GM18505 (cell line): ENCODE data around the gene PASK.
A peak's percentile ranks its signal among the peaks of the same experiment; 100 is the strongest.

Experiments used
- ATAC-seq: cut with Tn5 transposase; IDR thresholded peaks from one replicate; pipeline ENCODE4 v1.9.1; 2021; ENCODE audit not compliant: unreplicated experiment
- POLR2A ChIP-seq: IDR thresholded peaks from 4 replicates; pipeline ENCODE4 v1.6.1; 2011; ENCODE audit warnings: borderline replicate concordance; ENCODE audit not compliant: insufficient read depth, insufficient read length; ENCODE audit errors: extremely low read depth

The PASK gene

DNA sequence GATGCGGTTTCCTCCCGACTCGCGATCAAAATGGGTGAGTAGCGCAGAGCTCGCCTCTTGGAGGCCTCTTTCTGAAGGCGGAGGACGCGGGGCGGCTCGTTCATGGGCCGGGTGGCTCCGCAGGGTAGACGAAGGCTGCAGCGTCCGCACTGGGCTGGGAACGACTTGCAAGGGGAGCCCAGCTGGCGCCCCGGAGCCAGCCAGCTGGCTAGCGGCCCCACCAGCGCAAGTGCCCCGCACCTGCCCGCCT is 328 bp upstream of the PASK start:
- peak; percentile 2 for TF ChIP-seq POLR2A
- peak; percentile 22 for ATAC-seq

DNA sequence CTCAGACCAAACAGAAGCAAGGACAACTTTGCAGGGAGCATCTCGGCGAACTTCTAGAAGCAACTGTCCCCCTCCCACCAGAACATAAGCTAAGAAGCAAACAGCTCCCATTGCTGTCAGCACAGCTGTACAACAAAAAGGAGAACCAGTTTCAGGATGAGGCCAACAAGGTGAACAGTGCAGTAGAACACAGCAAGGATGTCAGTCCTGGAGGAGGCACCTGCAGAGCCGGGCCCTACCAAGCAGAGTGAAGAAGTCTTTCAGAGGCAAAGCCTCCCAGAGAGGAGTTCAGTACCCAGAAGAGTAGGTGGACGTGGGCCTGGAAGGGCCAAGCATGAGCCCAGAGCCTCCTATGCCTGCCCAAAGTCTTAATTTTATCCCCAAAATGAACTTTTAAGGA is 1.0 kb downstream of the PASK start:
- no peak for TF ChIP-seq POLR2A
- ATAC-seq: no peak

DNA sequence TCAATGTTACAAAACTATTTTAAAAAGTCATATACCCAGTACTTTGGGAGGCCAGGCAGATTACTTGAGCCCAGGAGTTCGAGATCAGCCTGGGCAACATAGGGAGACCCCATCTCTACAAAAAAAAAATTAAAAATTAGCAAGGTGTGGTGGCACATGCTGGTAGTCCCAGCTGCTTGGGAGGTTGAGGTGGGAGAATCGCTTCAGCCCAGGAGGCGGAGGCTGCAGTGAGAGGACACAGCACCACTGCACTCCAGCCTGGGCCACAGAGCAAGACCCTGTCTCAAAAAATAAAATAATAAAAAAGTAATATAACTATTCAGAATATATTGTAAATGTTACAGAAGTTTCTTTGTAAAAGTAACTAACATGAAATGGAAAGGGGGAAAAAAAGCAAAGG is 1.9 kb downstream of the PASK start:
- no peak for TF ChIP-seq POLR2A
- no peak for ATAC-seq

DNA sequence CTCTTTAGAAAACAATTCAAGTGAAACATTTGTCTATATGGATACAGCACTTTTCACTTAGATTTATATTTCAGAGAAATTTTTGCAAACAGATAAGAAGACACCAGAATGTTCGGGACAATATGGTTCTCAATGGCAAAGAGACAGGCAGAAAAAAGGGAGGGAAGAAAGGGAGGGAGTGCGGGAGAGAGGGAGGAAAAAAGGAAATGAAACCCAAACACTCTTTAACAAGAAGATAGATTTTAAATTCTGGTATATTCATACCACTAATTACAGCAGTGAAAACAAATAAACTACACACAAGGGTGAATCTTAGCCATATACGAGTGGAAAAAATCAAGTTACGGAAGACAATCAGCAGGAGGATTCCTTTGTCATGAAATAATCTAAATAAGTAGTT is 3.0 kb downstream of the PASK start:
- TF ChIP-seq POLR2A: no peak
- no peak for ATAC-seq

DNA sequence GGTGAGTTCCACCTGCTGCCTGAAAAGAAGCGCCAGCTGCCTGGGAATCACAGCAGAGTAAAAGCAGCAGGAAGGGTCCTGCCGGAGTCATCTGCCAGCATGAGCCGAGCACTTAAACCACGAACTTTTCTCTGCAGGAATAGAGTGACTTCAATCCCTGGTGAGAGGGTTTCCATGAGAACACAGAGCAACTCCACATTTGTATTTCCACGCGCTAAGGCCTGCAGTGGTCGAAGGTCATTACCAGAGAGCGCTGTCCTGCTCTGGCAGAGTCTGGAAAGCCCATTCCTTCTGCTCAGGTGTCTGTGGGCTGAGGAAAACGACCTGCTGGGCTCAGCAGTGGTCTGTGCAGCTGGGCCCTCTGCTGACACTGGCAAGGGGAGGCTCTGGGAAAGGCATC is 6.7 kb downstream of the PASK start:
- ATAC-seq: no peak
- TF ChIP-seq POLR2A: no peak

DNA sequence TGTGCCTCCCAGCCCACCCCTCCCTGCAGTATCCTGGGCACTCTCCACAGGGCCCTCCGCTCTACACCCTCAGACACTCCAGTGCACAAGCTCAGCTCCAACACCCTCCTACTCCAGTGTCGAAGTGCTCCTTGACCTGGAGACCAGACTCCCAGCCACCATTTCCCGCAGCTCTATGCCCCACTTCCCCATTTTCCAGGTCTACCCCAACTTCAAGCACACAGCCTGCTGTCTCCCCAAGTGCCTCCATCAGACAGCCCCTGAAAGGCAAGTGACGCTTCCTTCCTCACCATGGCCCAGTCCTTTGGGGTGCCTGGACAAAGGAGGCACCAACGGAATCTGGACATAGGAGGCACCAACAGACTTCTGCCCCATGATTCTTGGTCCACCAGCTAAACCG is 7.2 kb downstream of the PASK start:
- TF ChIP-seq POLR2A: no peak
- ATAC-seq: no peak

DNA sequence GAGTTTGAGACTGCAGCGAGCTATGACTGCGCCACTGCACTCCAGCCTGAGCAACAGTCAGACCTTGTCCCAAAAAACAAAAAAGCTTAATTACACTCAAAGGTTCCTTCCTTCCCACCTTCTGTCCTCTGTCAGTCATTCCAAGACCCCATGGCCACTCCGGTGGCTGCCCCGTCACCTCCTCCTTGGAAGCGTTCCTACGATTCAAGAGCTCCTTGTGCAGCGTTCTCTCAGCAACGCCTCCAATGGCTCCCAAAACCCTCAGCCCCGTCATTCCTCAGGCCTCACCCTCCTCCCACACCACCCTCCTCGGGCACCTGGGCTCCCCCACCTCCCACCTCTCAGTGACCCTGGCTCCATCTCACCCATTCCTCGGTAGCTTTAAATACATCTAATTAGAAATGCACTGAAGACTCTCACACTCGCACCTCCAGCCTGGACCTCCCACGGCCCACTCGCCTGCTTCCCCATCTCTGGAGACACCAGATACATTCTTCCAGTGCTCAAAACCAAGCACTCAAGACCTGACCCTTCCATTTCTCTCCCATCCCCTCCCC is 8.0 kb downstream of the PASK start:
- no peak for TF ChIP-seq POLR2A
- no peak for ATAC-seq

DNA sequence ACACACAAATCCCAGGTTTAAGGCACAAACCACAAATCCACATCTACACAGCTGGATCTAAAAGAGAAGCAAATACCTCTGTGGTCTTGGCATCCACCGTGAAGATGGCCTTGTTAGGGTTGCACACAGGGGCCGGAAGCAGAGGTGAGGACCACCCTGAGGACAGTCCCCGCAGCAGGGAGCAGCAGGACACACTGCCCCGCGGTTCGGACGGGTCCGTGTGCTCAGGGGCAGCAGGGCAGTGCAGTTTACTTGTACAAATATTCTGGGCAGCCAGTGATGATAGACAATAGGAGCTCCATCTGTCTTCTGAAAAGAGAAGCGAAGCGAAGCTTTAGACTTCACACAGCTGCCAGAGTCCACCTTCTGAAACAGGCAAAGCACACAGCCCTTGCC is 8.8 kb downstream of the PASK start:
- TF ChIP-seq POLR2A: no peak
- no peak for ATAC-seq

DNA sequence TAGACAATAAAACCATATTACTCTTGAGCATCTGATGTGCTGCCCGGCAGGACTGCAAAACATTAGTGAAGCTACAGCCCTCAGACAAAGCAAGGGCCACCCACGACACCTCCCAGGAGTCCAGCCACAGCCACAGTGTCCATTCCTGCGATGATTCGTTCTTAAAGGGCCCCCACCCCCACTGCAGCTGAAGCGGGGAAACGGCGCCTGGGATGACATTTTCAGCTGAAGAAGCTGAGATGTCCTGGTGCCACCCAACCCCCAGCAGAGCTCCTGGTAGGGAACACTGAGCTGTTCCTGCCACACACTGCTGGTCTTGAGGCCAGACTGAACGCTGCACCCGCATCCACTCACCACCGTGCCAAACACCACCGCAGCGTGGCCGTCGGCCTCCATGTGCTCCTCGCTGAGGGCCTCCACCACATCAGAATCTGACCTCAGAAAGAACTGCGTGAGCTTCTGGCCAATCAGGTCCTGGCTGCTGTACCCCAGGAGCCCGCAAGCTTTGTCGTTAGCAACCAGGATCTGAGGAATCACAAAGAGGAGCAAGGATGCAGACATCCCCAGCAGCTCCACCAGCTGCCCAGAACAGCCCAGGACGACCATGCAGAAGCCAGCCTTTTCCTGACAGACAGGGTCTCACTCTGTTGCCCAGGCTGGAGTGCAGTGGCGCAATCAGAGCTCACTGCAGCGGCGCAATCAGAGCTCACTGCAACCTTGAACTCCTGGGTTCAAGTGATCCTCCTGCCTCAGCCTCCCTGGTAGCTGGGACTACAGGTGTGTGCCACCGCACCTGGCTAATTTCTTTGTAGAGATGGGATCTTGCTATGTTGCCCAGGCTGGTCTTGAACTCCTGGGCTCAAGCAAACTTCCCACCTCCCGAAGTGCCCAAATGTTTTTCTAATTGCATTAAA is 9.5 kb downstream of the PASK start:
- TF ChIP-seq POLR2A: no peak
- ATAC-seq: no peak

DNA sequence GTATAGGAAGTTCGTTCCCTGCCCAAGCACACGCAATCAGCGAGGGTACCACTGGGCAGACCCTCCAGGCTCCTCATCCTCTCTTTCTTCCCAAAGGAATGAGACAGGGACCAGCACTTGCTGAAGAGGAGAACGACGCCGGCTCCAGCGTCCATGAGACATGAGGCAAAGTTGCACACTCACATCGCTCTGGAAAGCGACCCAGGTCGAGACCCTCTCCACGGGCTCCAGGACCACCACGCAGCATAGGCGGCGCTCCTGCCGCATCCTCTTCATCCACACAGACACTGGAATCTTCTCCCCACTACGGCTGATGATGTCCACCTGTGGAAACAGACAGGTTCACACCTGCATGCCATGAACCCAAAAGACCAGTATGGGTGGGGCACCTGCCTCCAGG is 10.8 kb downstream of the PASK start:
- TF ChIP-seq POLR2A: no peak

DNA sequence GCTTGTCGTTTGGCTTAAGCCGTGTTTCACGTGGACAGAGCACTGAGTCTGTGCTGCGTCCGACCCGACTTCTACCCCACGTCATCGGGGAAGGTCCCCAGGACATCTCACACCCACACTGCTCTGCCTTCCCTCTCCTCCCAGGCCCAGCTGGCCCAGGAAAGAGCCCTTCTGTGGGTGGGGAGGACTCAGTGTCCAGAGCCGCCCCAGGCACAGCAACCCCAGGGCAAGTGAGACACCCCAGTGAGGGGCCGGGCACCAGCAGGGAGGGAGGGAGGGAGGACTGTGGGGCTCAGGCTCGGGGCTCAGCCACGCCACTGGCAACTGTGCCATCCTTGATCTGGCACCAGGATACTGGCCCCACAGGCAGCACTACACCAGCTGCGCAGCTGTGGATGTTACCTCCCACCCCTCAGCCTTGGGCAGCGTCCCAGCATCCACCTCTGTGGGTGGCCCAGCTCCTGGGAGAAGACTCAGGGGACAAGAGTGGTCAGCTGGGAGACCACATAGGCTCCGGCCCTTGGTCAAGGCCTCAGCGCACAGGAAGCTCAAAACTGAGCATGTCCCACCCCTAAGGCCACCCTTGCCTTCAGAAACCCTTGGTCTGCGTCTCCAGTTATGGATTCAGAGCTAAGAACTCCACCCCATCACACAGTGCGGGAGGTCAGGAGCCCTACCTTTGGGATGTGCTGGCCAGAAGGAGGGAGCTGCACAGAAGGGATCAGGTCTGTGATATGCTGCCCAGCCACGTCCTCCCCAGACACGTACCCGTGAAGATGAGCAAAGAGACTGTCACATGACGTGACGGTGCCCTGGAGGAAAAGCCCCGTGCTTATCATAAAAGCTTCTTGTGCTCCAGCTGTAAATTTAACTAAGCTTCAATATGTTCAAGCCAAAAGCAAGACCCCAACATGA is 11.7 kb downstream of the PASK start:
- no peak for TF ChIP-seq POLR2A
- no peak for ATAC-seq

More for the DNA sequence above, 10.8 kb downstream of the PASK start:
- no peak for ATAC-seq

DNA sequence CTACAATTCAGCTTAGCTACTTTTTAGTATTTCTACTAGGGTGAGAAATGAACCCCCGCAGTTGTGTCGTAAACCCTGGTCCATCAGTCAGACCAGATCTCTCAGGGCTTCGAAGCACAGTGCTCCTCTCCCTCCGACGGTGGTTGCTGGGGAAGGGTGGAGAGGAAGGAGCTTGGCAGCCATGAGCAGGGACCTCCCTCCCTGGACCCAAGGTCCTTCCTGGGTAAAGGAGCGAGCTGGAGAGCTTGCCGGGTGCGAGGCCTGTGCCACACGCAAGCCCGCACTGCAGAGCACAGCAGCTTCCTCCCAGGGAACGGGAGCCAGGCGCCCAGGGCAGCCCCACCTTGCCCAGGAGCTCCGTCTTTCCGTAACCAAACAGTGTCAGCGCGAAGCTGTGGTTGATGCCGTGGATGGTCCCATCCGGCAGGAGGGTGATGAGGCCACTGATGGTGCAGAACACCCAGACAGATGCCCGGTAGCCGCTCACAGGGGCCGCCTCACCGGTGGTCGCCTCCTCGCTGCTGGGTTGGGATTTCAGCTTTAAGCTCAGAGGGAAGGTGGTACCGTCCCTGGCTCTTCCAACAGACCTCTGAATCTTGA is 12.5 kb downstream of the PASK start:
- no peak for TF ChIP-seq POLR2A
- ATAC-seq: no peak

DNA sequence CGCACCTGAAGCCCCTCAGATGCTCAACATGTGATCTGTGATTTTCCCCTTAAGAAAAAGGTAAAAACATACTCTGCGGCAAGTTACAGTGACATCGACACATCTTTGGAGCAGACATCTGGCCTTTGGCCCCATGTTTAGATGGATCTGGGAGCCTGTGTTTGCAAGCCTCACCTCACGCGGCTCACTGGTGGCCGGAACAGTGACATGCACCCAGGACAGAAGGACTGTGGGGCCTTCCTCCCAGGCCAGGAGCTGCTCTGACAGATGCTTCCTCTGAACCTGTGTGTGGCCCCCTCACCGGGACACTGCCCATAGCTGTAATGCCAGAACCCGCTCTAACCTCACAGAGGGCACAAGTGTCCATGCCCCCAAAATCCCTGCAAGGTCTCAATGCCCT is 13.1 kb downstream of the PASK start:
- TF ChIP-seq POLR2A: no peak
- no peak for ATAC-seq
